Fibroblast of lung (primary cell): ENCODE data around the gene CACNA1H.

ENCODE experiments used
- CTCF ChIP-seq, 2 donors: IDR thresholded peaks in 1 of 2; conservative IDR thresholded peaks in 1 of 2; 1 replicate in 1 of 2; 2 replicates in 1 of 2; pipeline ENCODE4 v1.5.1; 2011 to 2012; ENCODE audit warnings: low read length in 2 of 2, control low read depth in 1 of 2, inconsistent platforms in 1 of 2, low read depth in 1 of 2, mild to moderate bottlenecking in 1 of 2
- EZH2 ChIP-seq: IDR thresholded peaks from 2 replicates; pipeline ENCODE4 v1.5.1; 2012; ENCODE audit warnings: low read length, control low read depth, mild to moderate bottlenecking; ENCODE audit errors: missing control alignments

- no peak for TF ChIP-seq CTCF (conservative IDR thresholded peaks at IDR 0.05 in 1 of 2, IDR thresholded peaks at IDR 0.05 in 1 of 2; ENCODE audit: low read depth in 1 of 2, low read length in 2 of 2)
- TF ChIP-seq EZH2, result no peak
These were observed 35.6 kb upstream of the CACNA1H start for GRCh38 chr16:1117176-1117900.
